GM10847 (cell line): ENCODE results near the gene GLCE.

ENCODE experiments used
- POLR2A ChIP-seq: IDR thresholded peaks from 2 replicates; pipeline ENCODE4 v1.6.1; 2011; ENCODE audit not compliant: insufficient read length; ENCODE audit errors: extremely low read depth

Gene GLCE

GRCh38 chr15:69131362-69132220, 28.8 kb upstream of the GLCE start:
- TF ChIP-seq POLR2A = no peak

DNA sequence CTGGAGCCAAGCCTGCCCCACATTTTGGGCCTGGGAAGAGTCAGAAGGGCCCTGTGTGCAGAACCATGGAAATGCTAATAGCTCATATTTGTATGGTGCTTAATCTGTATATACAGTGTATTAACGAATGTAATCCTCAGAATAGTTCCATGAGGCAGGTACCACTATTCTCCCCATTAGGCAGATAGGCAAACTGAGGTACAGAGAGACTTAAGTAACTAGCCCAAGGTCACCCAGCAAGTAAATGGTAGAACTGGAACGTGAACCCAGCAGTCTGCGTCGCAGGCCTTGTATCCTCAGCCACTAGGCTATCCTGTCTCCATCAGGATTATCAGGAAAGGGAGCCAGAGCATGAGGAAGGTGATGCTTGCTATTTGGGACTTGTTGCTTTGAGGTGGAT, 28.0 kb upstream of the GLCE start:
- no peak for TF ChIP-seq POLR2A

DNA sequence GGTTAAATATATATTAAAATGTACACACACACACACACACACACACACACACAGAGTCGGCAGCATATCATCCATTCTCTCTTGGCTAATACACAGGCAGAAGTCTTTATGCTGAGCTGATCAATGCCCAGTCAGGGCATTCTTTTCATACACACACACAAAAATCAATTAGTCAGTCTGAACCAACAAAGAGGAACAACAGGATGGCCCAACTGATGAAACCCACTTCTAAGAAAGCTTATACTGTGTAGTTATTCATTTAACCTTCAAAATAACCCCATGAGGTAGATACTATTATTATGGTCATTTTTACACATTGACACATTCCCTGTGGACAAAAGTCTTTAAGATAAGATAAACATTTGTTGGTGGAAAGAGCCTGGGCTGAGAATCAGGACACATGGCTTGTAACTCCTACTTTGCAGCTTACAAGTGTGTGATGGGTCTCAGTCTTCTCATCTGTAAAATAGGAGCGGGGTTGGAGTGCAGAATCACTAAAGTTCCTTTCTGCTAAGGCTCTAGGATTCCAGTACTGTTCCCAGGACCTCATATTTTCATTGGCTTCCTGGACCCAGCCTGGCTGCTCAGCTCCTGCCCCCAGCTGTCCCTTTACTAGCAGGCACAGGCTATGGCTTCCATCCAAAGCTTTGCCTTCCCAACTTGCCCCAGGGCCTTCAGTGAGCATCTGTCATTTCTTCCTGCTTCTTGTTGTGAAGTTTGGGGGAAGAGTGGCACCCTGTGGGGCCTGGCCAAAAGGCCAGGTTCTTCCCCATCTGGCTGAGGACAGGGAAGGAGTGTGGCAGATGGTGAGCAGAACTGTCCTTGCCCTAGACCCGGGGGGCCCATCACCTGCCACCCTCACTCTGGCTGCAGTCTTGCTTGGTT, 27.2 kb upstream of the GLCE start:
- no peak for TF ChIP-seq POLR2A

- TF ChIP-seq POLR2A = no peak
Measured at GRCh38 chr15:69133862-69134519, 26.4 kb upstream of the GLCE start.

DNA sequence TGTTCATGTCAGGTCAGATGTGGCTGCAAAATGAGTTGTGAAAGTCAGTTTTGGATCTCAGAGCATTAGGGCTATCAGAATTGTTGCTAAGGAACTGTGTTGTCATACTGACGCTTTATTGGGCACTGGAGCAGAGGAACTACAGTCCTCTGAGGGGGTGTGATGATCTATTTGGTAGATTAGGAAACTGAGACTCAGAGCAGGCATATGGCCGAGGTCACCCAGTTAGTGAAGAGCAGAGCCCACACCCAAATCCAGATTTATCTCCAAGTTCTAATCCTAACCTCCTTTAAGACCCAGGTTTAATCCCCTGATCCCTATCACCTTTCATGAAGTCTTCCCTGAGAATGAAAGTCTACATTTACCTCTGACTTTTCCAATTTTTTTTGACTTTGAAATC, 25.6 kb upstream of the GLCE start:
- TF ChIP-seq POLR2A = no peak

- no peak for TF ChIP-seq POLR2A
Measured at GRCh38 chr15:69135499-69135898, 24.9 kb upstream of the GLCE start.

- TF ChIP-seq POLR2A = no peak
Measured at GRCh38 chr15:69138963-69139362, 21.5 kb upstream of the GLCE start.

DNA sequence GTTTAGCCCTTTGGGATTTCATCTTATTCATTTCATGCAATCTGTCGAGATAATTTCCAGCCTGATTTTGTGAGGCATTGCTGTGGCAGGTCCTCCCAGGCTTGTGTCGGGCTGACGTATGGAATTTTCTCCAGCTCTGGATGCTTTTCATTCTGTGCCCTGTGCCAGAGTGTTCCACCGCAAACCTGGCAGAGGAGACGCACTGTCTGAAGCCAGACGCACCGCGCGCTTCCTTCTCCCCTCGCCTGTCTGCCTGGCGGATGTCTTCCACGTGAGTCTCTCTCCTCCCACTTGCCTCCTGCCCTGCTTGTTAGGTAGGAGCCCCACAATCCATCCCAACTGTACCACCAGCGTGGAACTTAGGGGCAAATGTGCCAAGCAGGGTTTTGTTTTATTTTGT, 20.1 kb upstream of the GLCE start:
- TF ChIP-seq POLR2A = no peak

- no peak for TF ChIP-seq POLR2A
Measured at GRCh38 chr15:69141286-69141701, 19.1 kb upstream of the GLCE start.

DNA sequence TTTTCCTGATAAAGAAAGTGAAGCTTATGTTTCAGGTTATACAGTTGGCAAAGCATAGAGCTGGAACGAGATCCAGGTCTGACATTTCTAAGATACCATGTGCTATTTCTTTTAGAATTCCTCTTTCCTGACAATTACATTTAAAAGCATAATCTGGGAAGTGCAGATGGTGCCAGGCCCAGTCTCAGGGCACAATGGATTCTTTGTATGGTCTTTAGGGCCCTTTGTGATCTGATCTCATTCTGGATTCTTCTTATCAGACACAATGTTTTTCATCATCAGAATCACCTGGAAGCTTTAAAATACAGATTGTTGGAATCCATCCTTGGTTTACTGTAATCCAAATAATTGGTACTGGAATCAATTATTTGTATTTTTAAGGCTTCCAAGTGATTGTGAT, 18.6 kb upstream of the GLCE start:
- TF ChIP-seq POLR2A = no peak

DNA sequence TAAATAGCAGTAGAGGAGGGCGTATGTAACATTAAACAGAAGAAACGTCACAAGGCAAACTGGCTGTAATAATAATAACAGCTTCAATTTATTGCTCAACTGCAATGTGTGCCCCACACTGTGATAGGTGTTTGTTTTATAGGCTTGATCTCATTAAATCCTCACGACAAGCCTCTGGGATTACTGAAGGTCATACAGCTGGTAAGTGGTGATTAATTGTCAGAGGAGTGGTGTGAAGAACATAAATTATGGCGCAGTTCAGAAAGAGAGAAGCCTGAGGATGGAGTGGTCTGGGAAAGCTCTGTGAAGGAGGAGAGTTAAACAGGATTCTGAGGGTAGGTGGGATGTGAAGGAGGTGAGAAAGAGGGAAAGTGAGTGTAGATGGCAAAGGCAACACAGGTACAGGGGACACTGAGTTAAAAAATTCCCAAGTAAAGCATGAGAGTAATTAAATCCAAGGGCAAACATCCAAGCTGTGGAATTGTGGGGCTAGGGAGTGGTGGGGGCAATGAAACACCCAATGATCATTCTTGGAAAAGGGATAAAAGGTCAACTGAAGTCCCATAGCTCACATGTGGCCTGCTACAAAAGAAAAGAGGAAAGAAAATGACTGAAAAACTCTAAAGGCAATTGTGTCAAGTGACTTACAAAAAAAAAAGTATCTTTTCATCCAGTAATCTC, 16.5 kb upstream of the GLCE start:
- TF ChIP-seq POLR2A = no peak

DNA sequence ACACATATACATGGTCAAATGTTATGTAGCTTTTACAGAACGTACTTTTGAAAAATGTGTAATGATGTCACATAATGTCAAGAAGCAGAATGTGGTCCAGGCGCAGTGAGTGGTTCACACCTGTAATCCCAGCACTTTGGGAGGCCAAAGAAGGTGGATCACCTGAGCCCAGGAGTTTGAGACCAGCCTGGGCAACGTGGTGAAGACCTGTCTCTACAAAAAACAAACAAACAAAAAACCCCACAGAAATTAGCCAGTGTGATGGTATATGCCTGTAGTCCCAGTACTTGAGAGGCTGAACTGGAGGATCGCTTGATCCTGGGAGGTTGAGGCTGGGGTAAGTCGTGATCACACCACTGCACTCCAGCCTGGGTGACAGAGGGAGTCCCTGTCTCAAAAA, 15.9 kb upstream of the GLCE start:
- no peak for TF ChIP-seq POLR2A

GRCh38 chr15:69145149-69145693, 15.2 kb upstream of the GLCE start:
- TF ChIP-seq POLR2A = no peak

GRCh38 chr15:69145694-69146492, 14.5 kb upstream of the GLCE start:
- TF ChIP-seq POLR2A = no peak

- TF ChIP-seq POLR2A = no peak
Measured at GRCh38 chr15:69146724-69147435, 13.6 kb upstream of the GLCE start.
